ENCODE results near the gene ZNF213.
"Not testable (repeated sequence)": the region's sequence is repeated elsewhere in the genome, so short reads cannot be mapped to it uniquely, and the experiment has no call there.

The ZNF213 gene

GRCh38 chr16:3131755-3132377 lies 3.0 kb upstream of the ZNF213 start:
- DNase-seq, result peak; percentile 46

GRCh38 chr16:3133844-3134243 lies 985 bp upstream of the ZNF213 start:
- DNase-seq, result no peak

GRCh38 chr16:3135126-3135715 lies 392 bp downstream of the ZNF213 start:
- no peak for DNase-seq

- no peak for DNase-seq
Measured at GRCh38 chr16:3137267-3137666, 2.4 kb downstream of the ZNF213 start.

GRCh38 chr16:3138342-3138741 lies 3.5 kb downstream of the ZNF213 start:
- no peak for DNase-seq

- DNase-seq, result no peak
Measured at GRCh38 chr16:3138823-3139426, 4.1 kb downstream of the ZNF213 start.

GRCh38 chr16:3139561-3139960 lies 4.7 kb downstream of the ZNF213 start:
- not testable (repeated sequence) for DNase-seq

- DNase-seq, result no peak
Measured at GRCh38 chr16:3140603-3141427, 6.0 kb downstream of the ZNF213 start.

- DNase-seq, result no peak
Measured at GRCh38 chr16:3141781-3142311, 7.0 kb downstream of the ZNF213 start.

GRCh38 chr16:3142327-3142726 lies 7.5 kb downstream of the ZNF213 start:
- no peak for DNase-seq

GRCh38 chr16:3142770-3143169 lies 7.9 kb downstream of the ZNF213 start:
- no peak for DNase-seq

GRCh38 chr16:3143189-3143588 lies 8.4 kb downstream of the ZNF213 start:
- DNase-seq, result no peak

GRCh38 chr16:3143598-3144320 lies 8.9 kb downstream of the ZNF213 start:
- DNase-seq, result no peak

- DNase-seq, result no peak
Measured at GRCh38 chr16:3144321-3144983, 9.6 kb downstream of the ZNF213 start.

GRCh38 chr16:3145151-3145550 lies 10.3 kb downstream of the ZNF213 start:
- DNase-seq, result no peak

- no peak for DNase-seq
Measured at GRCh38 chr16:3145660-3146059, 10.8 kb downstream of the ZNF213 start.

GRCh38 chr16:3147046-3147756 lies 12.4 kb downstream of the ZNF213 start:
- DNase-seq, result no peak

- DNase-seq, result no peak
Measured at GRCh38 chr16:3147757-3148104, 12.9 kb downstream of the ZNF213 start.

- DNase-seq, result no peak
Measured at GRCh38 chr16:3148256-3149192, 13.7 kb downstream of the ZNF213 start.

GRCh38 chr16:3149193-3149530 lies 14.3 kb downstream of the ZNF213 start:
- DNase-seq, result no peak

All from CD4-positive, alpha-beta T cell treated with Interleukin-17A for 1 hour (primary cell).